Endothelial cell of umbilical vein (primary cell): ENCODE measurements around the gene CCDC69. TPM values are rescaled to one million over a fixed set of nuclear protein-coding genes. Genes with fewer than 3 reads are reported as not detected.

Experiments used
- BruUV-seq: library from RNA; stranded (reverse); fragments of 400-500 nt; replicated peaks from 2 replicates; lab custom pipeline; 2021; lab: Mats Ljungman, UMichigan
- CTCF ChIA-PET: fragments of 300-600, 350-600 bp; sonication (Branson Sonifier 250); formaldehyde crosslinking; loops from one replicate; lab custom pipeline; 2021; ENCODE audit warnings: antibody characterized with exemption, inconsistent platforms; lab: Charles Lee
- POLR2A ChIA-PET: fragments of 300-600, 350-600 bp; sonication (Branson Sonifier 250); formaldehyde crosslinking; loops from one replicate; lab custom pipeline; 2021; ENCODE audit warnings: antibody characterized with exemption, inconsistent platforms; lab: Charles Lee
- DNase-seq: peaks from one replicate; pipeline ENCODE4 v3.0.0-alpha.2; 2011; ENCODE audit warnings: low read depth, low spot score
- FAIRE-seq: peaks from 2 replicates; lab custom pipeline; 2011; peaks lifted over from hg19 to GRCh38; lab: Jason Lieb, UNC
- H2AFZ ChIP-seq: 2 replicates; pipeline ENCODE4 v1.6.0; 2012; ENCODE audit warnings: low read depth, low read length, control low read depth, inconsistent platforms
- H3K27ac ChIP-seq: 2 replicates; pipeline ENCODE4 v1.5.1; 2011; ENCODE audit warnings: low read depth, mild to moderate bottlenecking, control low read depth, low read length, moderate library complexity; ENCODE audit not compliant: insufficient read depth
- H3K27me3 ChIP-seq, 2 experiments: 2 replicates each; pipeline versions ENCODE4 v1.6.0 to v1.6.1; 2011; ENCODE audit warnings: low read length in 2 of 2, mixed read lengths in 1 of 2; ENCODE audit not compliant: control insufficient read depth in 2 of 2, insufficient read depth in 2 of 2
- H3K36me3 ChIP-seq, 2 experiments: 2 replicates in 1 of 2; 3 replicates in 1 of 2; pipeline ENCODE4 v1.5.1; 2011; ENCODE audit warnings: low read length in 2 of 2, mild to moderate bottlenecking in 1 of 2, moderate library complexity in 1 of 2; ENCODE audit not compliant: control insufficient read depth in 2 of 2, insufficient read depth in 2 of 2; ENCODE audit errors: extremely low read depth in 1 of 2
- H3K4me1 ChIP-seq: 3 replicates; pipeline ENCODE4 v1.5.1; 2011; ENCODE audit warnings: mild to moderate bottlenecking, low read length; ENCODE audit not compliant: control insufficient read depth, insufficient read depth; ENCODE audit errors: extremely low read depth
- H3K4me2 ChIP-seq: 2 replicates; pipeline ENCODE4 v1.6.1; 2011; ENCODE audit warnings: low read length, control low read depth, mixed read lengths; ENCODE audit not compliant: insufficient read depth
- H3K4me3 ChIP-seq, 3 experiments: fragments of 200-600 bp in 1 of 3; sonication (generic), shearing (Covaris generic) in 1 of 3; replicated peaks in 1 of 3; 2 replicates each; pipeline ENCODE4 v1.5.1; 2011 to 2016; ENCODE audit warnings: control low read depth in 3 of 3, low read length in 3 of 3, mild to moderate bottlenecking in 2 of 3, inconsistent platforms in 1 of 3, low read depth in 1 of 3, moderate library complexity in 1 of 3; ENCODE audit not compliant: insufficient read depth in 1 of 3
- H3K79me2 ChIP-seq: 2 replicates; pipeline ENCODE4 v1.6.0; 2012; ENCODE audit warnings: low read length, inconsistent platforms; ENCODE audit not compliant: control insufficient read depth, insufficient read depth
- H3K9ac ChIP-seq: replicated peaks from 2 replicates; pipeline ENCODE3; 2011; ENCODE audit warnings: low read length, control low read depth; ENCODE audit not compliant: insufficient read depth; ENCODE audit errors: extremely low read depth
- H3K9me1 ChIP-seq: replicated peaks from 3 replicates; pipeline ENCODE4 v1.6.0; 2011; ENCODE audit warnings: mild to moderate bottlenecking, low read length; ENCODE audit not compliant: control insufficient read depth, insufficient read depth; ENCODE audit errors: extremely low read depth
- H3K9me3 ChIP-seq: replicated peaks from 2 replicates; pipeline ENCODE4 v1.5.1; 2012; ENCODE audit warnings: low read length, inconsistent platforms; ENCODE audit not compliant: control insufficient read depth, insufficient read depth
- H4K20me1 ChIP-seq: replicated peaks from 2 replicates; pipeline ENCODE3; 2011; ENCODE audit warnings: mild to moderate bottlenecking, low read length; ENCODE audit not compliant: control insufficient read depth, insufficient read depth; ENCODE audit errors: extremely low read depth
- EZH2 ChIP-seq: IDR thresholded peaks from 2 replicates; pipeline ENCODE4 v1.6.1; 2012; ENCODE audit warnings: borderline replicate concordance, low read depth, mild to moderate bottlenecking, moderate library complexity, low read length, inconsistent platforms; ENCODE audit not compliant: severe bottlenecking
- FOS ChIP-seq: IDR thresholded peaks from 2 replicates; pipeline ENCODE4 v1.6.1; 2011; ENCODE audit warnings: mild to moderate bottlenecking, low read length, moderate library complexity, borderline replicate concordance; ENCODE audit not compliant: insufficient read depth
- GATA2 ChIP-seq: IDR thresholded peaks from 2 replicates; pipeline ENCODE4 v1.7.0; 2011; ENCODE audit warnings: low read depth, mild to moderate bottlenecking, moderate library complexity, mixed read lengths, low read length; ENCODE audit not compliant: insufficient read length, insufficient read depth
- JUN ChIP-seq: IDR thresholded peaks from 2 replicates; pipeline ENCODE4 v1.6.1; 2011; ENCODE audit warnings: borderline replicate concordance, low read depth; ENCODE audit not compliant: insufficient read length, insufficient read depth
- MYC ChIP-seq: IDR thresholded peaks from one replicate; pipeline ENCODE4 v1.6.1; 2011; ENCODE audit warnings: mild to moderate bottlenecking, low read depth, low read length
- POLR2A ChIP-seq: IDR thresholded peaks from 2 replicates; pipeline ENCODE4 v1.6.1; 2012; ENCODE audit warnings: low read depth, mild to moderate bottlenecking, control low read depth, low read length
- POLR2AphosphoS5 ChIP-seq: IDR thresholded peaks from 2 replicates; pipeline ENCODE4 v1.6.1; 2012; ENCODE audit warnings: low read depth, mild to moderate bottlenecking, control low read depth, low read length, moderate library complexity; ENCODE audit not compliant: insufficient read depth
- dilution Hi-C: fragments of 300-500 bp; cut with MboI; formaldehyde crosslinking; loops from one replicate; pipeline ENCODE4 v1.15.0; 2019; ENCODE audit warnings: low sequenced_read_pairs; ENCODE audit not compliant: extremely low pct_ligation_motif_present
- intact Hi-C: fragments of 100-400 bp; cut with micrococcal nuclease; formaldehyde crosslinking; loops from one replicate; pipeline ENCODE4 v1.10.0; 2022
- polyA plus RNA-seq, 4 experiments: library from polyadenylated mRNA; depleted of rRNA in 3 of 4; stranded (reverse) in 3 of 4; unstranded in 1 of 4; fragments of >200 nt; gene quantifications; 2 replicates each; pipeline versions ENCODE4 v1.2.1 to v1.2.3, GENCODE V29; 2011 to 2012; ENCODE audit warnings: missing spikeins in 1 of 4
- total RNA-seq: library from RNA; stranded (reverse); gene quantifications from 2 replicates; pipeline ENCODE4 v1.2.3, GENCODE V29; 2021
- TF ChIP-seq, protein P1 (sequence below): IDR thresholded peaks from 2 replicates; pipeline ENCODE4 v1.6.1; 2011; ENCODE audit not compliant: insufficient read depth, insufficient read length
- TF ChIP-seq, protein P2 (sequence below), 2 donors: IDR thresholded peaks; 1 replicate in 1 of 2; 2 replicates in 1 of 2; pipeline ENCODE4 v1.5.1; 2011; ENCODE audit warnings: low read length in 2 of 2, mild to moderate bottlenecking in 2 of 2, moderate library complexity in 2 of 2, control low read depth in 1 of 2, inconsistent platforms in 1 of 2, low read depth in 1 of 2; ENCODE audit not compliant: insufficient read depth in 1 of 2; ENCODE audit errors: extremely low read depth in 1 of 2

The CCDC69 gene
- total and polyA plus RNA-seq, 2 donors (not counting 3 experiments of a cell fraction or from before 2014, with no cell fraction given) = 4.1 to 4.5 TPM

DNA sequence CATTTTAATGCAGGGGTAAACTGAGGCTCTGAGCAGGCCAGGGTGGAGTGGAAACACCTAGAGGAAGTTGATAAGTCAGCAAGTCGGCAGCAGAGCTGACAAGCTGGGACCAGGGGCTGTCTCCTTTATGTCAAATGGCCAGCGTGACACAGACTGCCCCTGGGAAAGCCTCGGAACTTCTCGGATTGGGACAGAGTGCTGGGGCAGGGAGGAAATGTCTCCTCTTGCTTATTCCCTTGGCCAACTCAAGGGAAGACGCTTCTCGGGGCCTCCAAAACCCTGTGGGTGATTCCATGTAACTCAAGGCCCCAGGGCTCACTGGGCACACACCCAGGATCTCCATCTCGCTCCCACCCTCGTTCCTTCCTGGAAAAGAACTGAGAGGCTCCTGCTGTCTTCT, 40.9 kb downstream of the CCDC69 start:
- Histone ChIP-seq H3K4me2 (no peak overlapping the region), H3K9me3 (no peaks in the 10 kb centered on the region), H3K4me3 (no peak overlapping the region), H3K27ac (no peak overlapping the region), H3K9me1 (no peaks in the 10 kb centered on the region), H3K36me3 (no peaks in the 10 kb centered on the region), H2AFZ (no peak overlapping the region), H3K27me3 (no peaks in the 10 kb centered on the region), H3K4me1 (no peaks in the 10 kb centered on the region), H3K9ac (no peak overlapping the region), H3K79me2 (no peaks in the 10 kb centered on the region), H4K20me1 (no peaks in the 10 kb centered on the region)
- intact Hi-C loops = no loop called here
- dilution Hi-C loops = no loop called here
- FAIRE-seq (no peak), DNase-seq (no peak)
- TF ChIP-seq EZH2 (no peak), MYC (no peak), POLR2A (no peak), POLR2AphosphoS5 (no peak), FOS (no peak), GATA2 (no peak), JUN (no peak)
- TF ChIP-seq, protein P1, sequence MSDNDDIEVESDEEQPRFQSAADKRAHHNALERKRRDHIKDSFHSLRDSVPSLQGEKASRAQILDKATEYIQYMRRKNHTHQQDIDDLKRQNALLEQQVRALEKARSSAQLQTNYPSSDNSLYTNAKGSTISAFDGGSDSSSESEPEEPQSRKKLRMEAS = no peak
- TF ChIP-seq, protein P2, sequence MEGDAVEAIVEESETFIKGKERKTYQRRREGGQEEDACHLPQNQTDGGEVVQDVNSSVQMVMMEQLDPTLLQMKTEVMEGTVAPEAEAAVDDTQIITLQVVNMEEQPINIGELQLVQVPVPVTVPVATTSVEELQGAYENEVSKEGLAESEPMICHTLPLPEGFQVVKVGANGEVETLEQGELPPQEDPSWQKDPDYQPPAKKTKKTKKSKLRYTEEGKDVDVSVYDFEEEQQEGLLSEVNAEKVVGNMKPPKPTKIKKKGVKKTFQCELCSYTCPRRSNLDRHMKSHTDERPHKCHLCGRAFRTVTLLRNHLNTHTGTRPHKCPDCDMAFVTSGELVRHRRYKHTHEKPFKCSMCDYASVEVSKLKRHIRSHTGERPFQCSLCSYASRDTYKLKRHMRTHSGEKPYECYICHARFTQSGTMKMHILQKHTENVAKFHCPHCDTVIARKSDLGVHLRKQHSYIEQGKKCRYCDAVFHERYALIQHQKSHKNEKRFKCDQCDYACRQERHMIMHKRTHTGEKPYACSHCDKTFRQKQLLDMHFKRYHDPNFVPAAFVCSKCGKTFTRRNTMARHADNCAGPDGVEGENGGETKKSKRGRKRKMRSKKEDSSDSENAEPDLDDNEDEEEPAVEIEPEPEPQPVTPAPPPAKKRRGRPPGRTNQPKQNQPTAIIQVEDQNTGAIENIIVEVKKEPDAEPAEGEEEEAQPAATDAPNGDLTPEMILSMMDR (IDR thresholded peaks at IDR 0.05; ENCODE audit: extremely low read depth in 1 of 2, insufficient read depth in 1 of 2, low read depth in 1 of 2, low read length in 2 of 2) = no peak
- ChIA-PET POLR2A (no interaction called here), CTCF (interaction anchor here (0.8 to 1.8 kb wide), 9 partner anchors 9 to 57 kb away, joined by 3 to 9 read pairs (median 6); partner anchors contain the start of gene CCDC69)
- no TSS peak for BruUV-seq
